Stimulated activated CD8-positive, alpha-beta memory T cell treated with anti-CD3 and anti-CD28 coated beads, Interleukin-4, amount 100 ng/mL, for 1 hour (primary cell): ENCODE results near the gene ELP1.
"Not testable (repeated sequence)": the region's sequence is repeated elsewhere in the genome, so short reads cannot be mapped to it uniquely, and the experiment has no call there.

Experiments
- DNase-seq, 2 donors: peaks; one replicate each; pipeline ENCODE4 v3.0.0-alpha.2; 2020; ENCODE audit warnings: low read depth in 2 of 2, low spot score in 1 of 2

The ELP1 gene

DNA sequence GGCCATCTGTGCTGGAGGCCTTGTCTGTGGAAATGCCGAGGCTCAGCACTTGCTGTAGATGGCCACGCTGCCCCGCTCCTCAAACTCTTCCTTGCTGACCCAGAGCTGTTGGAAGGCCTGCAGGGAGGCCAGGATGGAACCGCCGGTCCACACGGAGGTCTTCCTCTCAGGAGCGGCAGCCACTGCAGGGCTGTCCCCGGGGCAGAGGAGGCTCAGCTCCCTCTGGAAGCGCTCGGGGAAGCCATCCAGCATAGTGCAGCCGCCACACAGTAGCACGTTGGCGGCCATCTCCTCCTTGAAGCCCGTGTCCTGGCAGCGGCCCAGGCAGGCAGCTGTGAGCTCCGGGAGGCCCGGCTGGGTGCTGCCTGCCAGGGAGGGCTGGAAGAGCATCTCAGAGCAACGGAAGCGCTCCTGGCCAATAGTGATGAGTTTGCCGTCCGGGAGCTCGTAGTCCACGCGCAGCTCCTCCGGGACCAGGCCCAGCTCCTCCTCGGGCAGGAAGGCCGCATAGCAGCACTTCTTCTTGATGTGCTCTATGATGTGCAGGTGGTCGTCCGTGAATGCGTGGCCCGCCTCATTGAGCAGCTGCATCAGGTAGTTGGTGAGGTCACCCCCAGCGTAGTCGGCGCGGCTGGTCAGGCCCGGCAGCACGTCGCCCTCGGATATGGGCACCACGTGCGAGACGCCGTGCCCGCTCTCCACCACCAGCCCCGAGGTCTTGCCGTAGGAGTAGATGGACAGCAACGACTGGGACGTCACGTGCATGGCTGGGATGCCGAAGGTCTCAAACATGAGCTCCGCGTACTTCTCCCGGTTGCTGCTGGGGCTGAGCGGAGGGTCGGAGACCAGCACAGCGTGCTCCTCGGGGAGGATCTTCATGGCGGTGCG lies 79.0 kb downstream of the ELP1 start:
- no peak for DNase-seq

DNA sequence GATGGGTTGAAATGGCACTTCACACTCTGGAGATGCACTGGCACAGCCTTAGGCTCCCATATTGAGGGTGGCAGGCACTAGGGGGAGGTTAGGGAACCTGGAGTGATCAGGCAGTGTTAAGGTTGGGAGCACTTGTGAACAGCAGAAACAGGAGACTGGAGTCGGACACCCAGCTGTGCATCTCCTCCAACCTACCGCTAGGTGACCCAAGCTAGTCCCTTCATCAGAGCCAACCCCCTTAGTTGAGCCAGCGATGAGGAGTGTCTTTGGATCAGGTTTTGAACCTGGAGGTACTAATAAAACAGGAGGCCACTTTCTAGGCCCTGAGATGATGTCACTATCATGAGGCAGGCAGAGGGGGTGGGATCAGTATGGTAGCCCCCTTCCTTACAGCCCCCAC lies 79.8 kb downstream of the ELP1 start:
- DNase-seq, result no peak

DNA sequence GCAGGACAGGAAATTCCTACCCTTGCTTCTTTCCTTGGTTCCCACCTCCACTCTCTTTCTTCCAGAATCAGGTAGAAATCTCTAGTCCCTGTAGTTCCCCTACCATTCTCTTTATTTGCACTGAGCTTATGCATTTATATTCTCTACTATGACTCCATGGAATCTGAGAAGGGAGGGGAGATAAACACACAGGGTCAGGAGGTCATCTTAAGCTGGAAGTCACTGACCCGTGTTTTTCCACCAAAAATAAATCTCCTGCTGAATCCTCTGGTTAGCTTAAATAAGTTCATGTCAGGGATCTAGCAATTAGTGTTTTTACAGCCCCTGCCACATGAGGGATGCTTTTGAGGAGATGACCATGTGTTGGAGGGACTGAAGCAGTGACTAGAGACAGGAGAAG lies 81.8 kb downstream of the ELP1 start:
- no peak for DNase-seq

DNA sequence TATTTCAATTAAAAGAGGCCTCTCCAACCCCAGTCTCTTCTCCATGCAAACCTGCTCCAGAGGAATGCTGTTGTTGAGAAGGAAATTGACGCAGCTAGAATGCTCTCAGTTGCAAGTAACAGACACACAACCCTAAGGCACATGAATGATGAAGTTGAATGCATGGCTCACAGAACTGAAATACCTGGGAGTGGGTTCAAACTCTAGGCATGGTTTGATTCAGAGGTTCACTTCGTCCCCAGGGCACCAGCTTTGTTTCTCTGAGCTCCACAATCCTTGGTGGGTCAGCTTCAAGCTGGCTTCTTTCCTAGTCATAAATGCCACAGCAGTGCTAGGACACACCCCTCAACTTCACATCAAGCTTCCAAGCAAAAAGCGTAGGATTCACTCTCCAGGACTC lies 82.8 kb downstream of the ELP1 start:
- DNase-seq, result no peak

DNA sequence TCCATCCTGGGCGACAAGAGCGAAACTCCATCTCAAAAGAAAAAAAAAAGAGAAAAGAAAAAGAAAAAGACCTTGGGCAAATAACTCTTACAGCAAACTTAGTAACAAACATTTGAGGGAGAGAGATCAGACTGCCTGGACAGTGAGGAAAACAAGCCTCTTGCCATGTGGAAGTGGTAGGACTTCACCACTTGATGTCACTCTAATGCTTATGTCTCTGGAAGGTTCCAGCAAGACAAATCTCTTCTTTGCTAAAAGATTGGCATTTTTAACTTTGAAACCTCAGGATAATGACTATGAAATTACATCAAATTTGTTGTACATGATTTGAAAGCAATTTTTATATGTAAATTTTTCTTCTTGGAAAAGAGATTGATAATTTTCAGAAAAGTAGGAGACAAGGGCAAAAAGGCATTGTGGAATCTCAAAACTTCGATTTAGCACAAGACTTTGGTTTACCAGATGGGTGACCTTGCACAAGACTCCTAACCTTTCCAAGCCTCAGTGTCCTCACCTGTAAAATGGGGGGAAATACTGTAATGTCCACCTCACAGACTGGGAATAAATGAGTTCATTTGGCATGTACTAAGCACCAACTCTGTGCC lies 83.5 kb downstream of the ELP1 start:
- DNase-seq, result no peak

DNA sequence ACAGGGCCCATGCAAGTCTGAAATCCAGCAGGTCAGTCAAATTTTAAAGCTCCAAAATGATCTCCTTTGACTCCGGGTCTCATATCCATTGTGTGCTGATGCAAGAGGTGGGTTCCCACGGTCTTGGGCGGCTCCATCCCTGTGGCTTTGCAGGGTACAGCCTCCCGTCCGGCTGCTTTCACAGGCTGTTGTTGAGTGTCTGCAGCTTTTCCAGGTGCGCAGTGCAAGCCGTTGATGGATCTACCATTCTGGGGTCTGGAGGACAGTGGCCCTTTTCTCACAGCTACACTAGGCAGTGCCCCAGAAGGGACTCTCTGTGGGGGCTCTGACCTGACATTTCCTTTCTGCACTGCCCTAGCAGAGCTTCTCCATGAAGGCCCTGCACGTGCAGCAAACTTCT lies 85.6 kb downstream of the ELP1 start:
- DNase-seq, result not testable (repeated sequence)

DNA sequence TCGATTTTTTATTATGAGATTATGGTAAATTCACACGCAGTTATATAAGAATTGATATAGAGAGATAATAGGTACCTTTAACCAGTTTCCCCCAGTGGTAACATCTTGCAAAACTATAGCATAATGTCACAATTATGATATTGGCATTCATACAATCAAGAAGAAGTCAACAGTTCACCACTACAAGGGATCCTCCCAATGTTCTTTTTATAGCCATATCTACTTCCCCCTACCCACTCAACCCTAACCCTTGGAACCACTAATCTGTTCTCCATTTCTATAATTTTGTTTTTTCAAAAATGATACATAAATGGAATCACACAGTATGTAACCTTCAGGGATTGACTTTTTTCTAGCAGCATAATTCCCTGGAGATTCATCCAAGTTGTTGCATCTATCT lies 88.0 kb downstream of the ELP1 start:
- DNase-seq, result no peak

DNA sequence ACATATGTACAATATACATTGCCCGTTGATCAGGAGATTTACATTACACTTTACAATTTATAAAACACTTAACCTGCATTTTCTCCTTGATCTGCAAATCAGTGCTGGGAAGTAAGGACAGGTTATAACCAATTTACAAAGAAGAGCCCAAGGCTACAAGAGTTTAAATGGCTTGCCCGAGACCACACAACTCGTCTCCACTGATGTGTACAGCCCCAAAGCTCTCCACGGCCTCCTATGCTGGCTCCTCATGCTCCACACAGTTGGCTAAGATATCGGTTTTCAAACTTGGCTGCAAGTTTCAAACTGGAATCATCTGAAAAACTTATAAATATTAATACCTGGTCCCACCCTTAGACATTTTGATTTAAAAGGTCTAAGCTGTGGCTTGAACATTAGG lies 88.4 kb downstream of the ELP1 start:
- no peak for DNase-seq

DNA sequence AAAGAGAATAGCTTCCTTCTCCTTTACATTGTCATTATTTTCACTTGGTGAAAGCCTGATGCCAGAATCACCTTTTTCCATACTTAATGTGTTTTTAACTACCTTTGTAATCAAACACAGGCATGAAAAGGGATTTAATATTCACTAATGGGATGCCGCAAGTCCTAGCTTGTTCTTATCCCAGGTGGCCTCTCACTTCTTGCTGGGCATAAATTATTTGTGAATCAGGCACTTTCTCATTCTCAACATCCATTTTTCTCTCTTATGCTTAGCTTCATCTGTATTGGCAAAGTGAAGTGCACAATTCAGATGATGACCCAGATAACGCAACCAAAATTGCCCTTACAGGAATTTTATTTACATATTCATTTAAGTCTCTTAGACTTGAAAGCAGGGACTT lies 89.1 kb downstream of the ELP1 start:
- DNase-seq, result no peak

DNA sequence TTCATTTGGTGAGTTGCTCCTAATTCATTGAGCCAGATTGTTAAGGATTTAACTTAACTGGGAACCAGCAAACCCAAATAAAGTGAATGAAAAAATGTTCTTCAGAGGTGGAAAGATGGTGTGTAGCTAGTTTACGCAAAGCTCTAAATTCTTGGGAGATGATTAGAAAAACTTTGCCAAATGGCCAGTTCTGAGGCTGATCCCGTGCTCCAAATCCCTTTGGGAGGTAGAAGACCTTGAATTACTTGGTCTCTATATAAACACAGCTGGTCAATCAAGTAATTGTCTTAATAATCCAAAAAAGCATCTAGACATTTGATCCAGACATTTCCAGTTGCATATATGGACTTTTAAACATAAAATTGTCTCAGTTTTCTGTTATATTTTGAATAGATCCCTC lies 89.5 kb downstream of the ELP1 start:
- no peak for DNase-seq

DNA sequence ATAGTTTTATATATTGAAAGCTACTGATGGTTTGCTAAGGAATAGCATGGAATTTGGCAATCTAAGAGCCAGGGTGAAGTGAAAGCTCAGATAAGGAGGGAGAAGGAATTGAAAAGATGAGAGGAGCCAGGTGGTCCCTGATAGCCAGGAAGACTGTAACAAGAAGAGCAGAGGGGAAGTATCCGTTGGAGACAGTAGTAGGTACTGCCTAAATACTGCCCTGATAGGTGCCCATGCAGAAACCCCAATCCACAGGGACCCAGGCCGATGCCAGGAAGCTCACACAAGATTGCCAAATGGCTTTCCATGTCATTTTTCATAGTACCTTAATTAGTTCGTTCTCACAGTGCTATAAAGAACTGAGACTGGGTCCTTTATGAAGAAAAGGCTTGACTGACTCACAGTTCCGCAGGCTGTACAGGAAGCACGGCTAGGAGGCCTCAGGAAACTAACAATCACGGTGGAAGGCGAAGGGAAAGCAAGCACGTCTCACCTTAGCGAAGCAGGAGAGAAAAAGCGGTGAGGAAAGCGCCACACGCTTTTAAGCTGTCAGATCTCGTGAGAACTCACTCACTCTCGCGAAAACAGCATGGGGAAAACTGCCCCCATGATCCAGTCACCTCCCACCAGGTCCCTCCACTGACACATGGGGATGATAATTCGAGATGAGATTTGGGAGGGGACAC lies 91.2 kb downstream of the ELP1 start:
- no peak for DNase-seq

DNA sequence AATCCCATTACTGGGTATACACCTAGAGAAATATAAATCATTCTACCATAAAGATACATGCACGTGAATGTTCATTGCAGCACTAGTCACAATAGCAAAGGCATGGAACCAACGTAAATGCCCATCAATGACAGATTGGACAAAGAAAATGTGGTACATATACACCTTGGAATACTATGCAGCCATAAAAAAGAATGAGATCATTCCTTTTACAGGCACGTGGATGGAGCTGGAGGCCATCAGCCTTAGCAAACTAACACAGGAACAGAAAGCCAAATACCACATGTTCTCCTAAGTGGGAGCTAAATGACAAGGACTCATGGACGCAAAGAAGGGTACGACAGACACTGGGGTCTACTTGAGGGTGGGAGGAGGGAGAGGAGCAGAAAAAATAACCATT lies 94.4 kb downstream of the ELP1 start:
- not testable (repeated sequence) for DNase-seq

DNA sequence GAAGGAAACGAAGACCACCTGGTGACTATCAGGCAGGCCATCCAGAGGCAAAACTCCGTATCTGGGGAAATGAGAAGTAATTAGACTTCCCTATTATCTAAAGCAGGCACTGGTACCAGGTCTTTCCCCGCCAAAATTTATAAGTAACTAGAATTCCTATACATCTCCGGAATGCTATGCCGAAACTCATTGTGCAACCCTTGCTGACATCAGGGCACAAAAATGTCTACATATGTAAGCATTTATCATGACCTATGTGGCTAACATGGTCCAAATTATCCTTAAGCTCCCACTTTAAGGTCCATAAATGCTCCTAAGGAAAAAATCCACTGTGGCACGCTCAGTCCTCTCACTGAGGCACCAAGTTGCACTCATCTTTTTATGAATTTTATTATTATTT lies 95.9 kb downstream of the ELP1 start:
- no peak for DNase-seq

DNA sequence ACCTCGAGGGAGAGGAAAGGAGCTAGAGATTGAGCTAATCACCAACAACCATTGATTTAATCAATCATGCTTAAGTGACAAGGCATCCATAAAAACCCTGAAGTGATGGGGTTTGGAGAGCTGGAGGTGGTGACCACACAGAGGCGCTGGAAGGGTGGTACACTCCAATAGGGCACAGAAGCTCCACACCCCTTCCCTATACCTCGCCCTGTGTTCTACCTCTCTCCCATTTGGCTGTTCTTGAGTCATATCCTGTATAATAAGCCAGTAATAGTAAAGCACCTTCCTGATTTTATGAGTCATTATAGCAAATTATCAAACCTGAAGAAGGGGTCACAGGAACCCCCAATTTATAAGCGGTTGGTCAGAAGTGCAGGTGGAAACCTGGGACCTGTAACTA lies 96.4 kb downstream of the ELP1 start:
- DNase-seq, result no peak

DNA sequence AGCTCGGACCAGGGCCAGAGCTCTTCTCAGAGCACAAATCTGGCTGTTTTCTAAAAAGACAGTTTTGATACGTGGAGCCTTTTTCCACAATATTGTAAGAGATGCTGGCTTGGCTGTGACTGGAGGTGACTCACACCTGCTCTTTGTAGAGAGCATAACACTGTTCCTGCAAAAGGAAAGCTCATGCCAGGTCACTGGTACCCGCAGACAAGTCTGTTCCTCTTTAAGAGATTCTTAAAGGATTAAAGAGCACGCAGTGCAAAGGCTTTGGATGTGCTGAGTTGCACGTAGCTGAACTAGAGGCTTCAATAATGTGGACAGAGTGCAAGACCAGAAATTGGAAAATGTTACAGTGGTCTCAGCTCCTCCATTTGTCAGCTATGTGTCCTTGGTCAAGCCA lies 97.1 kb downstream of the ELP1 start:
- DNase-seq, result no peak

DNA sequence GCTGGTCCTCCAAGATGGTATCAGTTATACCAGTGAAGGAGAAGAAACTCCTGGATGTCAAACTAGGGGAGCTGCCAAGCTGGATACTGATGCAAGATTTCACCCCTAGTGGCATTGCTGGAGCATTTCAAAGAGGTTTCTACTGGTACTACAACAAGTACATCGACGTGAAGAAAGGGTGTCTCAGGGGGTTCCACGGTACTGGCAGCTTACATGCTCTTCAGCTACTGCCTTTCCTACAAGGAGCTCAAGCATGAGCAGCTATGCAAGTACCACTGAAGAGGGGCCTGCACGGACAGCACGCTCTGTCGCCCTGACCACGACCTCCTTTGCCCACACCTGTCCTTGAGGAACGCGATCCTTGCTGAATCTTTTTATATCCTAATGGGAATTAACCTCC lies 97.6 kb downstream of the ELP1 start:
- no peak for DNase-seq

DNA sequence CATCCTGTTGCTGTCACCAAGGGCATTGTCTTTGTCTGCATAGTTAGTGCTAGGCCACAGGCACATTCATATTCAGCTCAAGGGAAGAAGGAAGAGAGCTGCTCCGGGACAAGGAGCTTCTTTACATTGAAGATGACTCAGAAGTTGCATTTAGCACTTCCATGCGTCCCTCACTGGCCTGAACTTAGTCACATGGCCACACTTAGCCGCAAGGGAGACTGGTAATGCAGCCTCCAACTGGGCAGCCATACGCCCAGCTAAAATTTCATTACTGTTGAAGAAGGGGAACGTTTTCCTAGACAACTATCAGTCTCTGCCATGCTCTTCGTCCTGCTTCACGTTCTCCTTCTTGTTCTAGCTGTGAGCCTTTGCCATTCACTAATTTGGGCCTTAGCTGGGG lies 98.1 kb downstream of the ELP1 start:
- DNase-seq, result no peak

DNA sequence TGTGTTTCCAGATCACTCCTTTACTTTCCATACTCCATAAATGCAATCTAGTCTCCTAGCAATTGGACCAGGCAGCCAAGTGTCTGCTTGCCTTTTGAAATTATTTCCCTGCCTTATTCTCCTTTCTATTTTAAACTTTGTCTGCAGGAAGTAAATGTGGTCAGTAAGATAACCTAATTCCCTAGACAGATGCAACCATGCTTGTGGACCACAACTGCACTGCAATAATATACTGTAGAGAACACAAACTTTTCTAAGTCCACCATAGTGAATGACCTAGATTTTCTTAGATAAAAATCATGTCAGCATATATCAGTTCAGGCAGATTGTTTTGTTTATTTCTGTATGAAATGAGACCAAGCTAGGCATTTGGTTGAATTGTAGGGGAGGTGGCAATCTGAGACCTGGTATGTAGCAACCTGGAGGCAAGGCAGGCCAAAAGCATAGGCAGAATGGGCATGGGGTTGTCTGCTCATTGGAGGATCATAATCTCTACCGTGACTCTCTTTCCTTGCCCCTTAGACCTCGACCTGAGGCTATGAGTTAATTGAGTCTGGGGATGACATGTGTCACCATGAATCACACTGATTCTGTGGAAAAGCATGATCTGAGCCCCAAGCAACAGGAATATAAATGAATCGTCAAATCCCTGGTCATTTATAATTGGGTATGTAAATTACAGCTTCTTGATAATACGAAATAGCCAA lies 98.8 kb downstream of the ELP1 start:
- DNase-seq, result no peak

DNA sequence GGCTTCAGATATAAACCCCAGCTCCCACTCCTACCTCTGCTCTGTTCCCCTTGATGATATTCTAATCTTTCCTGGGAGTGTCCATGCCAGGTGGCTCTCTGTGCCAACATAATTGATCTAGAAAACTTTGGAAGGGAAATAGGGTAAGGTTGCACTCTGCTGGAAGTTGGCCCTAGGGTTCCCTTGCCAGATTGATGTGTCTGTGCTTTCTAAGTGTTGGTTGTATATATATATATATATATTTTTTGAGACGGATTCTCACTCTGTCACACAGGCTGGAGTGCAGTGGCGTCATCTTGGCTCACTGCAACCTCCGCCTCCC lies 101.8 kb downstream of the ELP1 start:
- no peak for DNase-seq

DNA sequence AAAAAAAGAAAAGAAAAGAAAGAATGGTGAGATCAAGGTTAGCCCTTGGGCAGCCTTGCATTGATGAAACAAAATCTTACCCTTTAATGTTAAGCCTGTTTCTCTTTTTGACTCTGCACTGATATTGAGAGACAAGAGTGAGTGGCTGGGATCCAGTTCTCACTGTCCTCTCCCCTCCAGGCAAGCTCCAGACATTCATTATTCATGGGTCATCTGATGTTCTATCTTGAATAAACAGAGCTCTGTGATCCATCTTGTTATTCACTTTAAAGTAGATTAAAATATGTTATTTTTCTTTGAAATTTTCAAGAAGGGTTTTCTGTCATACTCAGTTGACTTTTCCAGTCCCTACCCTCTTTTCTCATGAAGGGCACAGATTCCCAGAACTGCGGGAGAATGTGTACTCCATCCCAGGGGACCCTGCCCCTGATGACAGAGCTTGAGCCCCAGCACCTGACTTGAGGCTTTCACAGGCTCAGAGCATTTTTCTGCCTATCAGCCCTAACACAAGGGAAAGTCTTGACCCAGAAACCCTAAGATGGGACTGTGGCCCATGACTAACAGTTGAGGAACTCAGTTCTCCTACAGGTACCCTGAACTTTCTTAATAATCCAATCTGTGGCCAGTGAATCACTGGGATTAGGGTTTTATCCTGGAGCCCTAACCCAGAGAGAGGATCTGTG lies 102.3 kb downstream of the ELP1 start:
- DNase-seq, result no peak

DNA sequence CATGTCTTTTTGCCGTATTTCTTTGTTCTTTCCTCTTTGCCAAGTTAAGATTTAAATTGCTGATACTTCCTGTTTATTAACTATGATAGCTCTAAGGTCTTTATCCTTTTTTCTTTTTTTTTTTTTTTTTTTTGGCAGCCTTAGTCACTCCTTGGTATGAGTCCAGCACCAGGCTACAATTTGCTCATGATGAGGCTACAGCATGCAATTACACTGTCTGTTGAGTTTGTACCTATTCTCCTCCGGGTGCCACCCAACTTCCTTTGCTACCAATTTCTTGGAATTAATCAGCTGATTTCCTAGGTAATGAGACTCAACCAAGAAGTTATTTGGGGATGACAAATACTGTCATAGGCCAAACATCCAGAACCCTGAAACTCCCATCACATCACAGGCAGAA lies 103.7 kb downstream of the ELP1 start:
- no peak for DNase-seq
